ENCODE data around the gene MAOB. TPM values are rescaled to one million over a fixed set of nuclear protein-coding genes. Genes with fewer than 3 reads are reported as not detected.

MAOB gene
- total and polyA plus RNA-seq, 10 of the 15 experiments (the other 5 are each of a cell fraction or from before 2014, with no cell fraction given): 0.21 TPM; not detected in 9

DNA sequence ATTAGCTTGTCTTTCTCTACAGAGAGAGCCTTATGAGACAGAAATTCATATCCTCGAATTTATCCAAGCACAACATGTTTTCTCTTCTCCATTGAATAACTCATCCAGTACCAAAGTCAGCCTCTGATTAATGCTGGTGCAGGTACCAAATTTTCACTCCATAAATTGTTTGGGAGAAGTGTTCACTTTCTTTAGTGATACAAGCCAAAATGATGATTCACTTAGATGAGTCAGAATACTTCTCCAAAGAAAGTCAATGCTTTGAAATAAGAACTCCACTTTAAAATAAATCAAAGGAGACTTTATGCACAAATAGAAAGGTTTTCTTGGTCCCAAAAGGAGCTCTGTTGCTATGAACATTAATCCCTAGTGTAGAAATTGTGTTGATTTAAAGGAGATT lies 60.2 kb downstream of the MAOB start:
- no peaks in the 10 kb centered on the region for H3K9me3 ChIP-seq (replicated peaks; ENCODE audit: control insufficient read depth, insufficient read depth, low read length)
- no peaks in the 10 kb centered on the region for H3K36me3 ChIP-seq (ENCODE audit: control insufficient read depth in 2 of 2, insufficient read depth in 2 of 2, low read length in 1 of 2)
- 0% methylated on average over 1 of the region's 1 CpG for WGBS (ENCODE audit: insufficient coverage, insufficient replicate concordance, low lambda C conversion rate, missing lambda C conversion rate)
- intact Hi-C loops (cut with micrococcal nuclease; ENCODE audit: unreplicated experiment): no loop called here
- H2AFZ ChIP-seq (ENCODE audit: control insufficient read depth, low read depth, low read length): no peak overlapping the region
- no peaks in the 10 kb centered on the region; a peak in 1 of 4 replicates for H3K27me3 ChIP-seq (replicated peaks in 1 of 2; ENCODE audit: control insufficient read depth in 2 of 2, insufficient read depth in 2 of 2, low read length in 1 of 2)
- no peak for TF ChIP-seq RBBP5 (conservative IDR thresholded peaks at IDR 0.05)
- no peak for TF ChIP-seq CEBPB (IDR thresholded peaks at IDR 0.05; ENCODE audit: borderline replicate concordance in 1 of 2, low read depth in 2 of 2, low read length in 2 of 2)
- no peak for TF ChIP-seq STAT3 (IDR thresholded peaks at IDR 0.05; ENCODE audit: low read depth, low read length)
- no peak for TF ChIP-seq SMAD1 (IDR thresholded peaks at IDR 0.05; ENCODE audit: low read depth, partially characterized antibody)
- no peak for TF ChIP-seq ATF7 (IDR thresholded peaks at IDR 0.05; ENCODE audit: low read depth)
- TF ChIP-seq MTA3 (IDR thresholded peaks at IDR 0.05; ENCODE audit: borderline replicate concordance, low read length): no peak
- TF ChIP-seq KLF5 (IDR thresholded peaks at IDR 0.05; ENCODE audit: partially characterized antibody): no peak
- TF ChIP-seq CBX3 (IDR thresholded peaks at IDR 0.05; ENCODE audit: borderline replicate concordance, low read depth): no peak
- no peak for TF ChIP-seq RUNX3 (IDR thresholded peaks at IDR 0.05; ENCODE audit: low read length)
- TF ChIP-seq, protein P1, sequence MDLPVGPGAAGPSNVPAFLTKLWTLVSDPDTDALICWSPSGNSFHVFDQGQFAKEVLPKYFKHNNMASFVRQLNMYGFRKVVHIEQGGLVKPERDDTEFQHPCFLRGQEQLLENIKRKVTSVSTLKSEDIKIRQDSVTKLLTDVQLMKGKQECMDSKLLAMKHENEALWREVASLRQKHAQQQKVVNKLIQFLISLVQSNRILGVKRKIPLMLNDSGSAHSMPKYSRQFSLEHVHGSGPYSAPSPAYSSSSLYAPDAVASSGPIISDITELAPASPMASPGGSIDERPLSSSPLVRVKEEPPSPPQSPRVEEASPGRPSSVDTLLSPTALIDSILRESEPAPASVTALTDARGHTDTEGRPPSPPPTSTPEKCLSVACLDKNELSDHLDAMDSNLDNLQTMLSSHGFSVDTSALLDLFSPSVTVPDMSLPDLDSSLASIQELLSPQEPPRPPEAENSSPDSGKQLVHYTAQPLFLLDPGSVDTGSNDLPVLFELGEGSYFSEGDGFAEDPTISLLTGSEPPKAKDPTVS (IDR thresholded peaks at IDR 0.05; ENCODE audit: low read depth, low read length): no peak
- DNase-seq (ENCODE audit: low read depth, low spot score) (no peak), FAIRE-seq (no peak), ATAC-seq (no peak)
- no TSS peak for BruUV-seq (replicated peaks)
- H3K4me1 ChIP-seq (ENCODE audit: control insufficient read depth, insufficient read depth, low read length): no peaks in the 10 kb centered on the region
- no peaks in the 10 kb centered on the region for H3K79me2 ChIP-seq (ENCODE audit: control insufficient read depth, insufficient read depth, low read length)
- SMC1A ChIA-PET (ENCODE audit: uncharacterized antibody, unreplicated experiment): no interaction called here
- no peak overlapping the region for H3K4me2 ChIP-seq (ENCODE audit: control insufficient read depth, insufficient read depth)
- no peak overlapping the region for H3K9ac ChIP-seq (ENCODE audit: control insufficient read depth, insufficient read depth, low read length)
- CTCF ChIA-PET: no interaction called here
- POLR2A ChIA-PET: no interaction called here
- in situ Hi-C loops (cut with MboI): no loop called here
- H3K27ac ChIP-seq (ENCODE audit: control insufficient read depth, insufficient read depth): no peak overlapping the region
- RAD21 ChIA-PET (ENCODE audit: unreplicated experiment): no interaction called here
- no peak overlapping the region for H3K4me3 ChIP-seq
- H4K20me1 ChIP-seq (ENCODE audit: control insufficient read depth, insufficient read depth): no peaks in the 10 kb centered on the region
